ENCODE data around the gene ADRA2C. TPM values are rescaled to one million over a fixed set of nuclear protein-coding genes. Genes with fewer than 3 reads are reported as not detected.

ADRA2C gene
- total and polyA plus RNA-seq, 2 of the 13 experiments (the other 11 are each of a cell fraction or from before 2014, with no cell fraction given), result 15.4 to 69.7 TPM

DNA sequence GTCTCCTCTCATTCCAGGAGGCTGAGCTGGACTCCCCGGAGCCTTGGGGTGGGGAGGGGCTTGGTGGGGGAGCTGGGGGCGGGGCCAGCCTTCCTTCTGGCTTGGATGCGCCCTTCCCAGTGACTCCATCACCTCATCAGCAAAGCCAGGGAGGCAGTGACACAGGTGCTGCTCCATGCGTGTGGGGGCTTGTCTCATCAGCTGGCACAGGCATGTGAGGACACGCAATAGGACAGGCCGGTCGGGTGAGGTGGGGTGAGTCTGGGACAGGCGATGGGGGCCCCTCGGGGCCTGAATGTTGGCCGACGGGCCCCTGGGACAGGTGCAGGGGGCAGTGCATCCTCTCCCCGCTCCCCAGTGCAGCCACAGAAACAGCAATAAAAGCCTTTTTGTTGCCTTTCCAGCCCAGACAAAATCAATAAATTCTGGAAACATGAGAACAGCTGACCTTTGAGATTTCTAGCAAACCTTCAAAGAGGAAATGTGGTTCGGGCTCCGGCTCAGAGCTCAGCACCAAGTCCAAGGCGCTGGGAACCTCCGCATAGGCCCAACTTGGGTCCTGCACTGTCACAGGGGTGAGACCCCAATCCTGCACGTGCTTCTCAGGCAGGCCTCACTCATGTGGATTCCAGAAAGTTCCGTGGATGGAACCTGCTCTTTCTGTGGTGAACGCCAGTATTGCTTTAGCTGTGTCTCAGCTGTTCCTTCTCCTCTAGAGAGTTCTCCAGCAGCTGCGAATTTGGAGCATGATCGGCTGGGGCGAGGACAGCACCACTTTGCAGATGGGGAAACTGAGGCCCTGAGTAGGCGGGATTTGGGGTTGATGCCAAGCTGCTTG lies 18.5 kb downstream of the ADRA2C start (continued):
- TF ChIP-seq, protein P1, sequence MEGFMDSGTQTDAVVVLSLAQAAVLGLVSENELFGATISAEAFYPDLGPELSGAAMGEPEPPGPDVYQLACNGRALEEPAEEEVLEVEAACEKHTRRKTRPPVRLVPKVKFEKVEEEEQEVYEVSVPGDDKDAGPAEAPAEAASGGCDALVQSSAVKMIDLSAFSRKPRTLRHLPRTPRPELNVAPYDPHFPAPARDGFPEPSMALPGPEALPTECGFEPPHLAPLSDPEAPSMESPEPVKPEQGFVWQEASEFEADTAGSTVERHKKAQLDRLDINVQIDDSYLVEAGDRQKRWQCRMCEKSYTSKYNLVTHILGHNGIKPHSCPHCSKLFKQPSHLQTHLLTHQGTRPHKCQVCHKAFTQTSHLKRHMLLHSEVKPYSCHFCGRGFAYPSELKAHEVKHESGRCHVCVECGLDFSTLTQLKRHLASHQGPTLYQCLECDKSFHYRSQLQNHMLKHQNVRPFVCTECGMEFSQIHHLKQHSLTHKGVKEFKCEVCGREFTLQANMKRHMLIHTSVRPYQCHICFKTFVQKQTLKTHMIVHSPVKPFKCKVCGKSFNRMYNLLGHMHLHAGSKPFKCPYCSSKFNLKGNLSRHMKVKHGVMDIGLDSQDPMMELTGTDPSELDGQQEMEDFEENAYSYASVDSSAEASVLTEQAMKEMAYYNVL (CRISPR knock-in tag; IDR thresholded peaks at IDR 0.05; ENCODE audit: borderline replicate concordance), result peak; percentile 30; the same call in 1 of the 2 replicates
- TF ChIP-seq HES4 (CRISPR knock-in tag; IDR thresholded peaks at IDR 0.05; ENCODE audit: borderline replicate concordance) (peak; percentile 67; the same call in 1 of the 2 replicates), BCL3 (CRISPR knock-in tag; IDR thresholded peaks at IDR 0.05) (peak; percentile 83; the same call in 1 of the 2 replicates), ZNF609 (CRISPR knock-in tag; IDR thresholded peaks at IDR 0.05; ENCODE audit: borderline replicate concordance) (peak; percentile 80), TBX2 (CRISPR knock-in tag; IDR thresholded peaks at IDR 0.05; ENCODE audit: borderline replicate concordance) (peak; percentile 96), HNF4A (CRISPR knock-in tag; IDR thresholded peaks at IDR 0.05) (peak; percentile 97), ZNF615 (CRISPR knock-in tag; IDR thresholded peaks at IDR 0.05; ENCODE audit: borderline replicate concordance) (no peak), JUN (CRISPR knock-in tag; IDR thresholded peaks at IDR 0.05) (peak; percentile 82; the same call in 1 of the 2 replicates), ZNF496 (CRISPR knock-in tag; IDR thresholded peaks at IDR 0.05; ENCODE audit: insufficient replicate concordance) (no peak), HINFP (CRISPR knock-in tag; IDR thresholded peaks at IDR 0.05; ENCODE audit: low read depth) (peak; percentile 88; the same call in 1 of the 2 replicates), ZNF724P (CRISPR knock-in tag; IDR thresholded peaks at IDR 0.05; ENCODE audit: borderline replicate concordance) (peak; percentile 79; the same call in 1 of the 2 replicates), ZSCAN9 (CRISPR knock-in tag; IDR thresholded peaks at IDR 0.05; ENCODE audit: borderline replicate concordance) (no peak)
- TF ChIP-seq, protein P2, sequence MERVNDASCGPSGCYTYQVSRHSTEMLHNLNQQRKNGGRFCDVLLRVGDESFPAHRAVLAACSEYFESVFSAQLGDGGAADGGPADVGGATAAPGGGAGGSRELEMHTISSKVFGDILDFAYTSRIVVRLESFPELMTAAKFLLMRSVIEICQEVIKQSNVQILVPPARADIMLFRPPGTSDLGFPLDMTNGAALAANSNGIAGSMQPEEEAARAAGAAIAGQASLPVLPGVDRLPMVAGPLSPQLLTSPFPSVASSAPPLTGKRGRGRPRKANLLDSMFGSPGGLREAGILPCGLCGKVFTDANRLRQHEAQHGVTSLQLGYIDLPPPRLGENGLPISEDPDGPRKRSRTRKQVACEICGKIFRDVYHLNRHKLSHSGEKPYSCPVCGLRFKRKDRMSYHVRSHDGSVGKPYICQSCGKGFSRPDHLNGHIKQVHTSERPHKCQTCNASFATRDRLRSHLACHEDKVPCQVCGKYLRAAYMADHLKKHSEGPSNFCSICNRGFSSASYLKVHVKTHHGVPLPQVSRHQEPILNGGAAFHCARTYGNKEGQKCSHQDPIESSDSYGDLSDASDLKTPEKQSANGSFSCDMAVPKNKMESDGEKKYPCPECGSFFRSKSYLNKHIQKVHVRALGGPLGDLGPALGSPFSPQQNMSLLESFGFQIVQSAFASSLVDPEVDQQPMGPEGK (CRISPR knock-in tag; IDR thresholded peaks at IDR 0.05), result peak; percentile 97

Data from HepG2 (cell line).